Lower leg skin (tissue), 3 donors: ENCODE measurements around the gene ABHD2.
"Not testable (repeated sequence)": the region's sequence is repeated elsewhere in the genome, so short reads cannot be mapped to it uniquely, and the experiment has no call there.

Experiments
- POLR2A ChIP-seq, 2 donors: fragments of 450-650 bp; IDR thresholded peaks; one replicate each; pipeline ENCODE4 v1.6.1; 2016 to 2017; ENCODE audit warnings: antibody characterized with exemption in 2 of 2, mild to moderate bottlenecking in 1 of 2, moderate library complexity in 1 of 2
- TF ChIP-seq, protein P1 (sequence below), 3 donors: fragments of 450-650 bp; IDR thresholded peaks; one replicate each; pipeline ENCODE4 v1.5.1; 2016; ENCODE audit warnings: antibody characterized with exemption in 3 of 3, mild to moderate bottlenecking in 3 of 3, moderate library complexity in 2 of 3

DNA sequence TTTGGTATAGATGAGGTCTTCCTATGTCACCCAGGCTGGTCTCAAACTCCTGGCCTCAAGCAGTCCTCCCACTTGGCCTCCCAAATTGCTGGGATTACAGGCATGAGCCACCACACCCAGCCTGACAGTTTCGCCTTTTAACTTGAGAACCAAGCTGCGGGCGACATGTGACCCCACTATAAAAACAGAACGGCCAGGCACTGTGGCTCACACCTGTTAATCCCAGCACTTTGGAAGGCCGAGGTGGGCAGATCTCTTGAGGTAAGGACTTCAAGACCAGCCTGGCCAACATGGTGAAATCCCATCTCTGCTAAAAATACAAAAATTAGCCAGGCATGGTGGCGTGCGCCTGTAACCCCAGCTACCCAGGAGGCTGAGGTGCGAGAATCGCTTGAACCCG lies 52.9 kb downstream of the ABHD2 start:
- not testable (repeated sequence) for TF ChIP-seq POLR2A (IDR thresholded peaks at IDR 0.05)
- TF ChIP-seq, protein P1, sequence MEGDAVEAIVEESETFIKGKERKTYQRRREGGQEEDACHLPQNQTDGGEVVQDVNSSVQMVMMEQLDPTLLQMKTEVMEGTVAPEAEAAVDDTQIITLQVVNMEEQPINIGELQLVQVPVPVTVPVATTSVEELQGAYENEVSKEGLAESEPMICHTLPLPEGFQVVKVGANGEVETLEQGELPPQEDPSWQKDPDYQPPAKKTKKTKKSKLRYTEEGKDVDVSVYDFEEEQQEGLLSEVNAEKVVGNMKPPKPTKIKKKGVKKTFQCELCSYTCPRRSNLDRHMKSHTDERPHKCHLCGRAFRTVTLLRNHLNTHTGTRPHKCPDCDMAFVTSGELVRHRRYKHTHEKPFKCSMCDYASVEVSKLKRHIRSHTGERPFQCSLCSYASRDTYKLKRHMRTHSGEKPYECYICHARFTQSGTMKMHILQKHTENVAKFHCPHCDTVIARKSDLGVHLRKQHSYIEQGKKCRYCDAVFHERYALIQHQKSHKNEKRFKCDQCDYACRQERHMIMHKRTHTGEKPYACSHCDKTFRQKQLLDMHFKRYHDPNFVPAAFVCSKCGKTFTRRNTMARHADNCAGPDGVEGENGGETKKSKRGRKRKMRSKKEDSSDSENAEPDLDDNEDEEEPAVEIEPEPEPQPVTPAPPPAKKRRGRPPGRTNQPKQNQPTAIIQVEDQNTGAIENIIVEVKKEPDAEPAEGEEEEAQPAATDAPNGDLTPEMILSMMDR (IDR thresholded peaks at IDR 0.05), result not testable (repeated sequence)
